H1 (cell line): Measurements from ENCODE around the gene RASGRP4. TPM values are rescaled to one million over a fixed set of nuclear protein-coding genes. Genes with fewer than 3 reads are reported as not detected.

Experiments
- EZH2 ChIP-seq: fragments of 200-600 bp; sonication (generic); IDR thresholded peaks from 2 replicates; pipeline ENCODE4 v1.7.1; 2012; ENCODE audit warnings: low read depth, mild to moderate bottlenecking, moderate library complexity, low read length, inconsistent platforms; ENCODE audit not compliant: severe bottlenecking
- RXRA ChIP-seq: IDR thresholded peaks from 2 replicates; pipeline ENCODE4 v1.6.1; 2011; ENCODE audit warnings: low read depth, mild to moderate bottlenecking, low read length, moderate library complexity; ENCODE audit not compliant: insufficient read depth
- polyA plus RNA-seq, 7 experiments: library from polyadenylated mRNA; depleted of rRNA in 3 of 7; stranded (reverse) in 5 of 7; unstranded in 2 of 7; fragments of >200 nt in 5 of 7; fragments of 200-250 nt in 2 of 7; gene quantifications; 1 replicate in 5 of 7; 2 replicates in 1 of 7; 4 replicates in 1 of 7; pipeline versions ENCODE4 v1.2.1 to v1.2.3, GENCODE V29; 2011 to 2013; ENCODE audit warnings: missing spikeins in 2 of 7, mixed read lengths in 2 of 7
- total RNA-seq: library from RNA; stranded (reverse); fragmentation: NEBNext Ultra II Directional; extraction: Animal tissue kit (Norgen Biotek cat#: 25700); gene quantifications from 2 replicates; pipeline ENCODE4 v1.2.1, GENCODE V29; 2021

Gene RASGRP4
- total and polyA plus RNA-seq, 2 of the 8 experiments (the other 6 are each of a cell fraction or from before 2014, with no cell fraction given): 1.9 to 3.1 TPM

GRCh38 chr19:38434549-38435051 lies 8.6 kb upstream of the RASGRP4 start (continued):
- no peak for TF ChIP-seq EZH2
- no peak for TF ChIP-seq RXRA
